ENCODE results near the gene PNRC2. TPM values are rescaled to one million over a fixed set of nuclear protein-coding genes. Genes with fewer than 3 reads are reported as not detected.

Gene PNRC2
- total RNA-seq, 1 experiment from 2014 or later, result 67.7 TPM

DNA sequence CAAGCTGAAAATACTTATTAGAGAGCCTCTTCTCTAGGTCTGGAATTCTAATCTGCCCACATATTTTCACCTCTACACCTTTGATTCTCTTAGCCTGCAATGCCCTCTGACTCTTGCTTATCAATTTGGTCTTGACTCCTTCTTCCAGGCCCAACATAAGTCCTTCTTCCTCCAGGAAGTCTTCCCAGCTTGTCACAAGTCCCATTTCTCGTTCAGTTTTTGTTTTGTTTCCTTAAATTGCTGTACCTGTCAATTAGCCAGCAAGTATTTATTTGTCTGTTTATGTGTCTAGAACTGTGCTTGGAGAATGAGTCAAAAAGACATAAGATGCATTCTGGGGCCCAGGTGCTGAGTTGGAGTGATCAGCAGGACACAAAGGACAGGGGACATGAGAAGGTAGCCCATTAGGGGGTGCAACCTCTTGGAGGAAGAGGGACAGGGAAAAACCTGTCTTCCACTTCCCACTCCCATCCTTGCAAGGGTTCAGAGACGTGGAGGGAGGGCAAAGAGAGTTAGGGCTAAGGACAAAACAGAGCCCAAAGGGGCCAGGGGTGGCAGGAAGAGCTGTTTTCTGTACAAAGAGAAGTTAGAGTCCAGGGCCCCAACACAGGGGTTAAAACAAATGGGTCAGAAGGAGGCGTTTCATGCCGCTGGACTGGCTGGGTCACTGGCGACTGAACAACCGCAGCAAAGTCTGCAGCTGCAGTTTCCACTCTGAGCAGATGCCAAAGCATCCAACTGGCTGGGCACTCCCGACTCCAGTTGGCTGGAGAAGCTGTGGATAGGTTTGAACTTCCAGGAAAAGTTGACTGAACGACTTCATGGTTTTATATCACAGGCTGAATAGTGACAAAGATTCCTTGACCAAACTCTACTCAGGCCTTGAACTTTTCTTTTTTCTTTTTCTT, 35.8 kb upstream of the PNRC2 start:
- intact Hi-C loops (cut with micrococcal nuclease; ENCODE audit: unreplicated experiment), result loop anchor here (5.0 kb wide), 1 partner anchor 33 kb away; the partner anchor contains the start of gene PNRC2
- Histone ChIP-seq H3K4me1 (replicated peaks; ENCODE audit: insufficient read depth) (no peaks in the 10 kb centered on the region; the same call in 1 of the 2 replicates), H2AFZ (no peak overlapping the region), H4K20me1 (ENCODE audit: insufficient read depth) (no peaks in the 10 kb centered on the region), H3K4me2 (no peak overlapping the region), H3K27ac (no peak overlapping the region), H3K36me3 (ENCODE audit: low read depth) (no peaks in the 10 kb centered on the region), H3K27me3 (ENCODE audit: insufficient read depth, low read depth) (no peaks in the 10 kb centered on the region), H3K79me2 (ENCODE audit: low read depth) (no peaks in the 10 kb centered on the region), H3K9me3 (ENCODE audit: insufficient read depth, low read depth) (no peaks in the 10 kb centered on the region), H3K4me3 (no peak overlapping the region), H3K9me2 (ENCODE audit: insufficient read depth) (no peaks in the 10 kb centered on the region), H3F3A (ENCODE audit: insufficient read depth, low read depth) (no peaks in the 10 kb centered on the region)
- TF ChIP-seq, protein P1, sequence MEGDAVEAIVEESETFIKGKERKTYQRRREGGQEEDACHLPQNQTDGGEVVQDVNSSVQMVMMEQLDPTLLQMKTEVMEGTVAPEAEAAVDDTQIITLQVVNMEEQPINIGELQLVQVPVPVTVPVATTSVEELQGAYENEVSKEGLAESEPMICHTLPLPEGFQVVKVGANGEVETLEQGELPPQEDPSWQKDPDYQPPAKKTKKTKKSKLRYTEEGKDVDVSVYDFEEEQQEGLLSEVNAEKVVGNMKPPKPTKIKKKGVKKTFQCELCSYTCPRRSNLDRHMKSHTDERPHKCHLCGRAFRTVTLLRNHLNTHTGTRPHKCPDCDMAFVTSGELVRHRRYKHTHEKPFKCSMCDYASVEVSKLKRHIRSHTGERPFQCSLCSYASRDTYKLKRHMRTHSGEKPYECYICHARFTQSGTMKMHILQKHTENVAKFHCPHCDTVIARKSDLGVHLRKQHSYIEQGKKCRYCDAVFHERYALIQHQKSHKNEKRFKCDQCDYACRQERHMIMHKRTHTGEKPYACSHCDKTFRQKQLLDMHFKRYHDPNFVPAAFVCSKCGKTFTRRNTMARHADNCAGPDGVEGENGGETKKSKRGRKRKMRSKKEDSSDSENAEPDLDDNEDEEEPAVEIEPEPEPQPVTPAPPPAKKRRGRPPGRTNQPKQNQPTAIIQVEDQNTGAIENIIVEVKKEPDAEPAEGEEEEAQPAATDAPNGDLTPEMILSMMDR (conservative IDR thresholded peaks at IDR 0.05), result no peak
- TF ChIP-seq EZH2 (IDR thresholded peaks at IDR 0.05; ENCODE audit: low read depth), result no peak
- no TSS peak for BruUV-seq (replicated peaks)
- POLR2A ChIA-PET (ENCODE audit: unreplicated experiment), result no interaction called here
- CTCF ChIA-PET, result no interaction called here
- no peak for DNase-seq

DNA sequence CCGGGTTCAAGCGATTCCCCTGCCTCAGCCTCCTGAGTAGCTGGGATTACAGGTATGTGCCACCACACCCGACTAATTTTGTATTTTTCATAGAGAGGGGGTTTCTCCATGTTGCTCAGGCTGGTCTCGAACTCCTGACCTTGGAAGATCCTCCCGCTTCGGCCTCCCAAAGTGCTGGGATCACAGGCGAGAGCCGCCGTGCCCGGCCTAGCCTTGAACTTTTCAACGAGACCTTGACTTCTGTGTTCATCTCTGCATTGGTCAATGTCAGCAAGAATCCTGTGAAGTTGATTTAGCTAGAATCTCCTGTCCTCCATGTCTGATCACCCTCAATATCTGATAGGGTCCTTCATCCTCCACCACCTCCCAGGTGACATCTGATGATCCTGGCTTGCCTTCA, 35.0 kb upstream of the PNRC2 start:
- H3K4me2 ChIP-seq, result no peak overlapping the region
- ChIA-PET CTCF (no interaction called here), POLR2A (ENCODE audit: unreplicated experiment) (no interaction called here)
- H3K27ac ChIP-seq, result no peak overlapping the region
- H3K4me1 ChIP-seq (replicated peaks; ENCODE audit: insufficient read depth), result no peaks in the 10 kb centered on the region; the same call in 1 of the 2 replicates
- H3K9me2 ChIP-seq (ENCODE audit: insufficient read depth), result no peaks in the 10 kb centered on the region
- H3K79me2 ChIP-seq (ENCODE audit: low read depth), result no peaks in the 10 kb centered on the region
- TF ChIP-seq EZH2 (IDR thresholded peaks at IDR 0.05; ENCODE audit: low read depth), result no peak
- TF ChIP-seq, protein P1 (conservative IDR thresholded peaks at IDR 0.05), result no peak
- no peaks in the 10 kb centered on the region for H3F3A ChIP-seq (ENCODE audit: insufficient read depth, low read depth)
- no peaks in the 10 kb centered on the region for H3K9me3 ChIP-seq (ENCODE audit: insufficient read depth, low read depth)
- no peak overlapping the region for H2AFZ ChIP-seq
- no peaks in the 10 kb centered on the region for H3K27me3 ChIP-seq (ENCODE audit: insufficient read depth, low read depth)
- H3K4me3 ChIP-seq, result no peak overlapping the region
- H3K36me3 ChIP-seq (ENCODE audit: low read depth), result no peaks in the 10 kb centered on the region
- no peaks in the 10 kb centered on the region for H4K20me1 ChIP-seq (ENCODE audit: insufficient read depth)
- intact Hi-C loops (cut with micrococcal nuclease; ENCODE audit: unreplicated experiment), result loop anchor here (5.0 kb wide), 1 partner anchor 33 kb away; the partner anchor contains the start of gene PNRC2
- BruUV-seq (replicated peaks), result no TSS peak
- DNase-seq, result no peak

- Histone ChIP-seq H3K9me2 (ENCODE audit: insufficient read depth) (no peaks in the 10 kb centered on the region), H4K20me1 (ENCODE audit: insufficient read depth) (no peaks in the 10 kb centered on the region), H3K9me3 (ENCODE audit: insufficient read depth, low read depth) (no peaks in the 10 kb centered on the region), H3F3A (ENCODE audit: insufficient read depth, low read depth) (no peaks in the 10 kb centered on the region), H2AFZ (no peak overlapping the region), H3K4me3 (no peak overlapping the region), H3K4me2 (no peak overlapping the region), H3K27ac (no peak overlapping the region), H3K79me2 (ENCODE audit: low read depth) (no peaks in the 10 kb centered on the region), H3K27me3 (ENCODE audit: insufficient read depth, low read depth) (no peaks in the 10 kb centered on the region), H3K36me3 (ENCODE audit: low read depth) (no peaks in the 10 kb centered on the region), H3K4me1 (replicated peaks; ENCODE audit: insufficient read depth) (no peaks in the 10 kb centered on the region)
- ChIA-PET POLR2A (ENCODE audit: unreplicated experiment) (no interaction called here), CTCF (no interaction called here)
- intact Hi-C loops (cut with micrococcal nuclease; ENCODE audit: unreplicated experiment), result no loop called here
- no peak for DNase-seq
- no peak for TF ChIP-seq EZH2 (IDR thresholded peaks at IDR 0.05; ENCODE audit: low read depth)
- TF ChIP-seq, protein P1 (conservative IDR thresholded peaks at IDR 0.05), result no peak
- BruUV-seq (replicated peaks), result no TSS peak
Observed at GRCh38 chr1:23925279-23925678, 34.3 kb upstream of the PNRC2 start.

Data from PC-9 (cell line).